IMR-90 (cell line): Measurements from ENCODE around the gene CRIM1. TPM values are rescaled to one million over a fixed set of nuclear protein-coding genes. Genes with fewer than 3 reads are reported as not detected.

Source experiments
- ATAC-seq: fragments of 200-7000 bp; cut with Tn5 transposase; 2 replicates; pipeline ENCODE4 v1.9.1; 2020; ENCODE audit warnings: low read depth, mild to moderate bottlenecking, moderate library complexity
- BruUV-seq: library from RNA; stranded (reverse); fragments of 400-500 nt; replicated peaks from 2 replicates; lab custom pipeline; 2021; lab: Mats Ljungman, UMichigan
- CTCF ChIA-PET: fragments of 300-600 bp; formaldehyde crosslinking; extraction: SDS; loops from one replicate; lab custom pipeline; 2021; ENCODE audit warnings: antibody characterized with exemption; lab: Yijun Ruan, JAX
- POLR2A ChIA-PET: fragments of 300-600 bp; sonication (Branson Sonifier 250); formaldehyde crosslinking; loops from one replicate; lab custom pipeline; 2022; ENCODE audit warnings: antibody characterized with exemption; ENCODE audit not compliant: unreplicated experiment; lab: Charles Lee
- DNase-seq: peaks from one replicate; pipeline ENCODE4 v3.0.0; 2013
- H2AFZ ChIP-seq: replicated peaks from 2 replicates; pipeline ENCODE3; 2013; ENCODE audit warnings: low read length, mild to moderate bottlenecking; ENCODE audit not compliant: poor library complexity
- H2AK5ac ChIP-seq: 2 replicates; pipeline ENCODE4 v1.6.1; 2013; ENCODE audit warnings: low read depth, low read length, inconsistent platforms
- H2AK9ac ChIP-seq: replicated peaks from 2 replicates; pipeline ENCODE3; 2013; ENCODE audit warnings: mild to moderate bottlenecking, low read depth, low read length, moderate library complexity; ENCODE audit not compliant: poor library complexity
- H2BK120ac ChIP-seq: 2 replicates; pipeline ENCODE4 v1.6.1; 2013; ENCODE audit warnings: low read depth, low read length, inconsistent platforms
- H2BK15ac ChIP-seq: 3 replicates; pipeline ENCODE4 v1.6.1; 2013; ENCODE audit warnings: low read depth, low read length, inconsistent platforms
- H2BK20ac ChIP-seq: 2 replicates; pipeline ENCODE4 v1.6.1; 2013; ENCODE audit warnings: low read depth, mild to moderate bottlenecking, inconsistent platforms, low read length, moderate library complexity
- H2BK5ac ChIP-seq: 2 replicates; pipeline ENCODE4 v1.6.1; 2013; ENCODE audit warnings: mild to moderate bottlenecking, low read depth, low read length, inconsistent platforms; ENCODE audit not compliant: poor library complexity, severe bottlenecking
- H3K14ac ChIP-seq: replicated peaks from 2 replicates; pipeline ENCODE4 v1.6.1; 2013; ENCODE audit warnings: low read depth, low read length, inconsistent platforms
- H3K18ac ChIP-seq: 2 replicates; pipeline ENCODE4 v1.6.1; 2013; ENCODE audit warnings: low read depth, low read length, control low read depth
- H3K23ac ChIP-seq: 2 replicates; pipeline ENCODE4 v1.6.1; 2013; ENCODE audit warnings: low read depth, low read length, inconsistent platforms
- H3K27ac ChIP-seq: 2 replicates; pipeline ENCODE4 v1.5.1; 2013; ENCODE audit warnings: mild to moderate bottlenecking, control low read depth, low read length; ENCODE audit not compliant: insufficient read depth
- H3K27me3 ChIP-seq: 2 replicates; pipeline ENCODE4 v1.6.1; 2013; ENCODE audit warnings: low read length; ENCODE audit not compliant: control insufficient read depth, insufficient read depth
- H3K36me3 ChIP-seq: 2 replicates; pipeline ENCODE4 v1.6.1; 2013; ENCODE audit warnings: low read length, mixed read lengths; ENCODE audit not compliant: control insufficient read depth, insufficient read depth
- H3K4ac ChIP-seq: 2 replicates; pipeline ENCODE4 v1.6.1; 2013; ENCODE audit warnings: low read depth, low read length, inconsistent platforms
- H3K4me1 ChIP-seq: 2 replicates; pipeline ENCODE4 v1.6.1; 2013; ENCODE audit warnings: low read length, mixed read lengths; ENCODE audit not compliant: control insufficient read depth, insufficient read depth
- H3K4me2 ChIP-seq: 2 replicates; pipeline ENCODE4 v1.6.1; 2013; ENCODE audit warnings: low read depth, mild to moderate bottlenecking, control low read depth, low read length, moderate library complexity
- H3K4me3 ChIP-seq: 2 replicates; pipeline ENCODE4 v1.5.1; 2013; ENCODE audit warnings: low read depth, mild to moderate bottlenecking, control low read depth, low read length, moderate library complexity; ENCODE audit not compliant: insufficient read depth
- H3K56ac ChIP-seq: 2 replicates; pipeline ENCODE4 v1.6.1; 2013; ENCODE audit warnings: low read length, inconsistent platforms; ENCODE audit not compliant: insufficient read depth; ENCODE audit errors: extremely low read depth
- H3K79me1 ChIP-seq, 2 experiments: 2 replicates each; pipeline ENCODE4 v1.6.1; 2013; ENCODE audit warnings: low read length in 2 of 2, inconsistent platforms in 1 of 2, low read depth in 1 of 2
- H3K9ac ChIP-seq: 2 replicates; pipeline ENCODE4 v1.6.1; 2013; ENCODE audit warnings: low read depth, low read length, control low read depth
- H3K9me1 ChIP-seq: 2 replicates; pipeline ENCODE4 v1.6.1; 2013; ENCODE audit warnings: low read length, inconsistent platforms; ENCODE audit not compliant: insufficient read depth
- H3K9me3 ChIP-seq: 2 replicates; pipeline ENCODE4 v1.6.1; 2013; ENCODE audit warnings: low read length; ENCODE audit not compliant: control insufficient read depth, insufficient read depth
- H4K20me1 ChIP-seq: 2 replicates; pipeline ENCODE4 v1.6.1; 2013; ENCODE audit warnings: low read length, inconsistent platforms; ENCODE audit not compliant: insufficient read depth
- H4K5ac ChIP-seq: 2 replicates; pipeline ENCODE4 v1.6.1; 2013; ENCODE audit warnings: mild to moderate bottlenecking, low read depth, low read length, control low read depth
- H4K8ac ChIP-seq, 2 experiments: 2 replicates each; pipeline ENCODE4 v1.6.1; 2013; ENCODE audit warnings: low read depth in 2 of 2, low read length in 2 of 2, control low read depth in 1 of 2, inconsistent platforms in 1 of 2
- H4K91ac ChIP-seq: 2 replicates; pipeline ENCODE4 v1.6.1; 2013; ENCODE audit warnings: low read depth, low read length, inconsistent platforms; ENCODE audit not compliant: insufficient read depth
- CEBPB ChIP-seq: IDR thresholded peaks from 2 replicates; pipeline ENCODE4 v1.6.1; 2012; ENCODE audit warnings: low read depth, low read length, improper control_type of control experiment
- CHD1 ChIP-seq: IDR thresholded peaks from 2 replicates; pipeline ENCODE4 v1.6.1; 2012; ENCODE audit warnings: low read depth, low read length, improper control_type of control experiment
- FOS ChIP-seq: fragments of 150-350 bp; IDR thresholded peaks from 2 replicates; pipeline ENCODE4 v1.6.1; 2016; ENCODE audit warnings: low read depth, low read length
- MAFK ChIP-seq: IDR thresholded peaks from 2 replicates; pipeline ENCODE4 v1.6.1; 2012; ENCODE audit warnings: low read depth, low read length, improper control_type of control experiment
- MAZ ChIP-seq: IDR thresholded peaks from 2 replicates; pipeline ENCODE4 v1.6.1; 2012; ENCODE audit warnings: low read depth, mild to moderate bottlenecking, low read length, improper control_type of control experiment, moderate library complexity, borderline replicate concordance
- NFE2L2 ChIP-seq: fragments of 150-350 bp; IDR thresholded peaks from 2 replicates; pipeline ENCODE4 v1.6.1; 2016; ENCODE audit warnings: low read depth, mild to moderate bottlenecking, low read length
- POLR2A ChIP-seq: IDR thresholded peaks from 2 replicates; pipeline ENCODE4 v1.6.1; 2012; ENCODE audit warnings: mild to moderate bottlenecking, low read depth, low read length
- RAD21 ChIP-seq: IDR thresholded peaks from 2 replicates; pipeline ENCODE4 v1.6.1; 2012; ENCODE audit warnings: low read length, improper control_type of control experiment
- RCOR1 ChIP-seq: IDR thresholded peaks from 2 replicates; pipeline ENCODE4 v1.6.1; 2012; ENCODE audit warnings: mild to moderate bottlenecking, low read length, improper control_type of control experiment; ENCODE audit not compliant: insufficient replicate concordance
- SMC3 ChIP-seq: fragments of 150-350 bp; IDR thresholded peaks from 2 replicates; pipeline ENCODE4 v1.6.1; 2016; ENCODE audit warnings: low read depth, mild to moderate bottlenecking, antibody characterized with exemption, low read length, moderate library complexity
- WGBS, 2 experiments: methylation state at CpG; one replicate each; pipeline versions ENCODE4 v1.1.5 to v1.1.7; 2013; ENCODE audit warnings: missing lambda C conversion rate in 2 of 2; ENCODE audit not compliant: insufficient read length in 1 of 2; ENCODE audit errors: extremely low coverage in 2 of 2; 5-methylcytosine and 5-hydroxymethylcytosine counted together
- dilution Hi-C: fragments of 300-500 bp; cut with HindIII; formaldehyde crosslinking; loops from one replicate; pipeline ENCODE4 v1.14.3; 2018; ENCODE audit warnings: low sequenced_read_pairs; ENCODE audit not compliant: unreplicated experiment
- in situ Hi-C: fragments of 300-500 bp; cut with MboI; formaldehyde crosslinking; loops from 3 replicates; pipeline ENCODE4 v1.14.3; 2019; ENCODE audit warnings: low sequenced_read_pairs, inconsistent platforms, mixed read lengths
- intact Hi-C: fragments of 100-400 bp; cut with micrococcal nuclease; formaldehyde crosslinking; loops from 2 replicates; pipeline ENCODE4 v1.10.0; 2022
- polyA plus RNA-seq, 3 experiments: library from polyadenylated mRNA; depleted of rRNA; stranded (reverse); fragments of >200 nt; gene quantifications; 2 replicates each; pipeline ENCODE4 v1.2.3, GENCODE V29; 2012; ENCODE audit warnings: low replicate concordance in 1 of 3
- total RNA-seq: library from RNA; depleted of rRNA; stranded (reverse); fragments of >200 nt; gene quantifications from 2 replicates; pipeline ENCODE4 v1.2.3, GENCODE V29; 2012
- TF ChIP-seq, protein P1 (sequence below): fragments of 150-350 bp; IDR thresholded peaks from 2 replicates; pipeline ENCODE4 v1.6.1; 2016; ENCODE audit warnings: low read depth, mild to moderate bottlenecking, low read length, moderate library complexity, borderline replicate concordance
- TF ChIP-seq, protein P2 (sequence below): conservative IDR thresholded peaks from 2 replicates; pipeline ENCODE4 v1.5.1; 2012; ENCODE audit warnings: mild to moderate bottlenecking, low read depth, low read length, improper control_type of control experiment
- TF ChIP-seq, protein P3 (sequence below): fragments of 150-350 bp; IDR thresholded peaks from 2 replicates; pipeline ENCODE4 v1.6.1; 2017; ENCODE audit warnings: mild to moderate bottlenecking, antibody characterized with exemption, low read length, low read depth

The CRIM1 gene
- total and polyA plus RNA-seq, 2 of the 4 experiments (the other 2 are of a cell fraction) = 285 to 490 TPM

DNA sequence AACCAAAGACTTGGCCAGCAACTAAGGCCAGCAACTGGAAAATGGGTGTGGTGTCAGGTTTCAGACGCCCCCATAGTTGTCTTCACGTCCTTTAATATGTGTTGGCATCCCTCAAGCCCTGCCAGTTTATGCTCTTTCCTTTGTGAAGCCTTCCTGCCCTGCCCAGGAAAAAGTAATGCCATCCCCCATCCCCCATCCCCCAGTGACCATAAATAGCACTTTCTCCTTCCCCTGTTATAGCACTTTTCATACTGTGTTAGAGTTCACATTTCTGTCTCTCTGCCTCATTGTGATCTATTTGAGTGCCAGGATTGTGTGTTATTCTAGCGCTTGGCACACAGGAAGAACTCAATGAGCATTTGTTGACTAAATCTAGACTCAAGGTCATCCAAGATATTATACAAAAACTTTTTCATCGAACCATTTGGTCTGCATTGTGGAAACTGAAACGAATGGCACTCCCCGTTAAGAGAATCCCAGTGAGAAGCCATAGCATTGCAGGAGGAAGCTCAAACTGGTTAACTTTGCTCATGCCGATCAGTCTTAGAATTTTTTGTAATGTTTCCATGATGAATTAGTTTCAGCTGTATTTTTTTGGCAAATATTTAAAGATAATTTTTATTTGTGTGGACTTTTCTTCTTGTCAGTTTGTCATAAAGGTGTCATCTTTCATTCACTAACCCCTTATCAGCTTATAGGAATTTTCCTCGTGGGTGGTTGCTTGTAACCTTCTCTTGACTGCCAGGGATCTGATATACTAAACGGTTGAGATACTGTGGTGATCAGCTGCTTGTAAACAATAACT, 15.7 kb downstream of the CRIM1 start:
- H2BK120ac ChIP-seq = peak overlapping the region; percentile 78
- H2AK5ac ChIP-seq = peak overlapping the region; percentile 5; the same call in 1 of the 2 replicates
- H3K27ac ChIP-seq = peak overlapping the region; percentile 49; the same call in 1 of the 2 replicates
- peaks cover 0 to 62% of the 10 kb centered on the region in 2 experiments; a peak in 2 of 4 replicates for H3K79me1 ChIP-seq
- H4K91ac ChIP-seq = peak overlapping the region; percentile 45
- peaks cover 45% of the 10 kb centered on the region for H3K4me1 ChIP-seq
- ChIA-PET CTCF (interaction anchor here (0.6 kb wide), 1 partner anchor 48 kb away, joined by 3 read pairs; no protein-coding TSS in a partner anchor), POLR2A (interaction anchor here (0.5 kb wide), 1 partner anchor 16 kb away, joined by 4 read pairs; the partner anchor contains the start of gene CRIM1)
- peaks cover 91% of the 10 kb centered on the region for H4K20me1 ChIP-seq
- H3K36me3 ChIP-seq = peaks cover 6% of the 10 kb centered on the region
- no peaks in the 10 kb centered on the region for H3K27me3 ChIP-seq
- dilution Hi-C loops = no loop called here
- no peak overlapping the region for H2AK9ac ChIP-seq
- DNase-seq (no peak), ATAC-seq (peak; percentile 24)
- peak overlapping the region; percentile 57; the same call in 1 of the 2 replicates for H3K14ac ChIP-seq
- no peak overlapping the region for H3K9ac ChIP-seq
- no peaks in the 10 kb centered on the region for H3K9me3 ChIP-seq
- peak overlapping the region; percentile 57 for H2BK20ac ChIP-seq
- H3K9me1 ChIP-seq = peaks cover 37% of the 10 kb centered on the region
- in situ Hi-C loops = no loop called here
- H3K4ac ChIP-seq = peak overlapping the region; percentile 51
- peak overlapping the region; percentile 2; the same call in 1 of the 3 replicates for H2BK15ac ChIP-seq
- H3K56ac ChIP-seq = peak overlapping the region; percentile 39; the same call in 1 of the 2 replicates
- peak overlapping the region; percentile 16 for H4K5ac ChIP-seq
- peak overlapping the region; percentile 77; the same call in 1 of the 2 replicates for H3K18ac ChIP-seq
- H2AFZ ChIP-seq = no peak overlapping the region
- 0% methylated on average over 2 of the region's 9 CpGs; no CpG with 5 or more reads in 1 of the 2 experiments for WGBS, 2 experiments
- H4K8ac ChIP-seq = peak overlapping the region in 1 of 2 experiments; percentile 32; a peak in 3 of 4 replicates
- H3K4me3 ChIP-seq = no peak overlapping the region
- BruUV-seq = no TSS peak
- intact Hi-C loops = loop anchor here (5.0 kb wide), 1 partner anchor 116 kb away; no protein-coding TSS in a partner anchor
- H3K4me2 ChIP-seq = peak overlapping the region; percentile 70
- H2BK5ac ChIP-seq = peak overlapping the region; percentile 67
- H3K23ac ChIP-seq = peak overlapping the region; percentile 74; the same call in 1 of the 2 replicates
- TF ChIP-seq RAD21 (no peak), MAZ (no peak), POLR2A (no peak), FOS (no peak), RCOR1 (no peak), NFE2L2 (no peak), CEBPB (no peak), CHD1 (no peak), MAFK (no peak), SMC3 (no peak)
- TF ChIP-seq, protein P1, sequence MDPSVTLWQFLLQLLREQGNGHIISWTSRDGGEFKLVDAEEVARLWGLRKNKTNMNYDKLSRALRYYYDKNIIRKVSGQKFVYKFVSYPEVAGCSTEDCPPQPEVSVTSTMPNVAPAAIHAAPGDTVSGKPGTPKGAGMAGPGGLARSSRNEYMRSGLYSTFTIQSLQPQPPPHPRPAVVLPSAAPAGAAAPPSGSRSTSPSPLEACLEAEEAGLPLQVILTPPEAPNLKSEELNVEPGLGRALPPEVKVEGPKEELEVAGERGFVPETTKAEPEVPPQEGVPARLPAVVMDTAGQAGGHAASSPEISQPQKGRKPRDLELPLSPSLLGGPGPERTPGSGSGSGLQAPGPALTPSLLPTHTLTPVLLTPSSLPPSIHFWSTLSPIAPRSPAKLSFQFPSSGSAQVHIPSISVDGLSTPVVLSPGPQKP = no peak
- TF ChIP-seq, protein P2, sequence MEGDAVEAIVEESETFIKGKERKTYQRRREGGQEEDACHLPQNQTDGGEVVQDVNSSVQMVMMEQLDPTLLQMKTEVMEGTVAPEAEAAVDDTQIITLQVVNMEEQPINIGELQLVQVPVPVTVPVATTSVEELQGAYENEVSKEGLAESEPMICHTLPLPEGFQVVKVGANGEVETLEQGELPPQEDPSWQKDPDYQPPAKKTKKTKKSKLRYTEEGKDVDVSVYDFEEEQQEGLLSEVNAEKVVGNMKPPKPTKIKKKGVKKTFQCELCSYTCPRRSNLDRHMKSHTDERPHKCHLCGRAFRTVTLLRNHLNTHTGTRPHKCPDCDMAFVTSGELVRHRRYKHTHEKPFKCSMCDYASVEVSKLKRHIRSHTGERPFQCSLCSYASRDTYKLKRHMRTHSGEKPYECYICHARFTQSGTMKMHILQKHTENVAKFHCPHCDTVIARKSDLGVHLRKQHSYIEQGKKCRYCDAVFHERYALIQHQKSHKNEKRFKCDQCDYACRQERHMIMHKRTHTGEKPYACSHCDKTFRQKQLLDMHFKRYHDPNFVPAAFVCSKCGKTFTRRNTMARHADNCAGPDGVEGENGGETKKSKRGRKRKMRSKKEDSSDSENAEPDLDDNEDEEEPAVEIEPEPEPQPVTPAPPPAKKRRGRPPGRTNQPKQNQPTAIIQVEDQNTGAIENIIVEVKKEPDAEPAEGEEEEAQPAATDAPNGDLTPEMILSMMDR = no peak
- TF ChIP-seq, protein P3, sequence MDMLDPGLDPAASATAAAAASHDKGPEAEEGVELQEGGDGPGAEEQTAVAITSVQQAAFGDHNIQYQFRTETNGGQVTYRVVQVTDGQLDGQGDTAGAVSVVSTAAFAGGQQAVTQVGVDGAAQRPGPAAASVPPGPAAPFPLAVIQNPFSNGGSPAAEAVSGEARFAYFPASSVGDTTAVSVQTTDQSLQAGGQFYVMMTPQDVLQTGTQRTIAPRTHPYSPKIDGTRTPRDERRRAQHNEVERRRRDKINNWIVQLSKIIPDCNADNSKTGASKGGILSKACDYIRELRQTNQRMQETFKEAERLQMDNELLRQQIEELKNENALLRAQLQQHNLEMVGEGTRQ = no peak
